ENCODE data around the gene CDR2L.
"Not testable (repeated sequence)": the region's sequence is repeated elsewhere in the genome, so short reads cannot be mapped to it uniquely, and the experiment has no call there.

Gene CDR2L

DNA sequence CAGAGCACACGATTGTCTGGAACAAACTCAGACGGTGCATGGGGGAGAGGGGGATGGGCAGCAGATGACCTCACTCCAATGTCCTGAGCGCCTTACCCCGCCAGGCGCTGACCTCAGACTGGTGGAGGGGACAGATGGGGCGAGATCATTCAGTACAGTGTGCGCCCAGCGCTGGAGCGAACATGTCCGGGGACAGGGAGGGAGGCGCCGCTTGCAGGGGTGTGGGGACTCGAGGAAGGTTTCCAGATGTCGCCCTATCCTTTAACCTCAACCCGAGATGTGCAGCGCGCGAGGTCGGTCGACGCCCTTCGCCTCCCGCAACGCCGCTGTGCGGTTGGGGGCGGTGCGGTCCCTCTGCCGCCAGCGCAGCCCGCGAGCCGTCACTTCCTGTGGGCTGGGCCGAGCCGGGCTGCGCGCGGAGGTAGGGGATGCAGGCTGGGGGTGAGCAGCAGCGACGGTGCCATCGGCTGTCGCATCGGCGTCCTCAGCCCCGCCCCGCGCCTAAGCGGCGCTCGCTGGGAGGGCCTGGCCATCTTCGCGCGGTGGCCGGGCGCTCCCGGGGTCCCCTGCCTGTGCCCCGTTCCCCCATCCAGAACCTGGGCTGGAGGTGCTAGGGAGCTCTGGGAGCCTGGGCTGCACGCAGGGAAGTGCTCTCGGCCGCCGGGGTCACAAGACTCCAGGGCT lies 5.3 kb upstream of the CDR2L start:
- DNase-seq (ENCODE audit: low read depth) = peak; percentile 50

DNA sequence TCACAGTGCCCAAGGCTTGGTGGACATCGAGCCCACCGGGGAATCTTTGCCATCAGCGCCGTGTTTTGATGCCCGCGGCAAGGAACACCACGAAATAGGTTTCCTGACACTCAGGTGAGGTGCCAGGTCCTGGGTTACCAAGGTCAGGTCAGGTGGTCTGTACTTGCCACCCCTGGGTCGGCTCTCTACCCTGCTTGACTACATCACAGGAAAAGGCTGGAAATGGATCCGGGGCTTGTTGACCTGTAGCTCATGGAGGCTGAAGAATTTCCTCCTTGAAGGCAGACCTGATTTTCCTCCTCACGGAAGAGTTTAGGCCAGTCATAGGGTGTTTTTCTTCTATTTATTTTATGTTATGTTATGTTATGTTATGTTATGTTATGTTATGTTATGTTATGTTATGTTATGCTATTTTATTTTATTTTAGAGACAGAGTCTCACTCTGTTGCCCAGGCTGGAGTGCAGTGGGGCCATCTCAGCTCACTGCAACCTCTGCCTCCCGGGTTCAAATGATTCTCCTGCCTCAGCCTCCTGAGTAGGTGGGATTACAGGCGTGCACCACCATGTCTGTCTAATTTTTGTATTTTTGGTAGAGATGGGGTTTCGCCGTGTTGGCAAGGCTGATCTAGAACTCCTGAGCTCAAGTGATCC lies 4.6 kb upstream of the CDR2L start:
- DNase-seq (ENCODE audit: low read depth) = not testable (repeated sequence)

DNA sequence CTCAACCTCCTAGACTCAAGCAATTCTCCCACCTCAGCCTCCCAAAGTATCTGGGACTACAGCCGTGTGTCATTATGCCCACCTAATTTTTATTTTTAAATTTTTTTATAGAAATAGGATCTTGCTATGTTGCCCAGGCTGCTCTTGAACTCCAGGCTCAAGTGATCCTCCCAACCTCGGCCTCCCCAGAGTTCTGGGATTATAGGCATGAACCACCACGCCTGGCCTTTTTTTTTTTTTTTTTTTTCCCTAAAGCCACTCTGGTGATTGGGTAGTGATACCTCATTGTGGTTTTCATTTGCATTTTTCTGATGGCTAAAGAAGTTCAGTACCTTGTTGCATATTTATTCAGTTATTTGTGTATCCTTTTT lies 1.2 kb upstream of the CDR2L start:
- DNase-seq (ENCODE audit: low read depth) = no peak

DNA sequence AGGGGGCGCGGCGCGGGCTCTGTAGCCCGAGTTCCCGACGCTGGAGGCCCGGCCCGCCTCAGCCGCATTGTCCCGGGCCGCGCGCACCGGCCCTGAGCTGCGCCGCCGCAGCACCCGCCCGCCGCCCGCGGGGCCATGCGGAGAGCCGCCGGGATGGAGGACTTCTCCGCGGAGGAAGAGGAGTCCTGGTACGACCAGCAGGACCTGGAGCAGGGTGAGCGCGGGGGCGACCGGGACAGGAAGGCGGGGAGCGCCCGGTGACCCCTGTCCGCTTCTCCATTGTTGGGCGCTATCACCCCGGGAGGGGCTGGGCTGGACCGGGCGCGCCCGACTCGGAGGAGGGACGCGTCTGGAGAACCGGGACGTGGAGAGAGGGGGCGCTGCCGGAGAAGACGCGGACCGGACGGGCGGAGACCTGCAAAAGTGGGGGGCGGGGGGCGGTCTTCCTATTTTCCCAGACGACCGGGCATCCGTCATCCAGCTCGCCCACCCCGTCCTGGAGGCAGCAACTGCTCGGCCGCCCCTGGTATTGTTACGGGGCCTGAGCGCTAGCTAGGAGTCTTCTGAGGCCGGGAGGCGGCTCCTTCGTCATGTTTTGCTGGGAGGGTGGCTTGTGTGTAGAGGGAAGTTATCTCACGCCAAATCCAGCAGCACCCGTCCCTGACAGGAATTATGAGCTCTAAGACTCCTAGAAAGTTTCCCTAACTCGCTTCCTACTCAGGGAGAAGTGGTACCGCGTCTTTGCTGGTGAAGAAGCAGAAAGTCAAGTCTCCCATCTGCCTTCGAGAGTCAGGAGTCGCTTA lies 678 bp downstream of the CDR2L start:
- no peak for DNase-seq (ENCODE audit: low read depth)

DNA sequence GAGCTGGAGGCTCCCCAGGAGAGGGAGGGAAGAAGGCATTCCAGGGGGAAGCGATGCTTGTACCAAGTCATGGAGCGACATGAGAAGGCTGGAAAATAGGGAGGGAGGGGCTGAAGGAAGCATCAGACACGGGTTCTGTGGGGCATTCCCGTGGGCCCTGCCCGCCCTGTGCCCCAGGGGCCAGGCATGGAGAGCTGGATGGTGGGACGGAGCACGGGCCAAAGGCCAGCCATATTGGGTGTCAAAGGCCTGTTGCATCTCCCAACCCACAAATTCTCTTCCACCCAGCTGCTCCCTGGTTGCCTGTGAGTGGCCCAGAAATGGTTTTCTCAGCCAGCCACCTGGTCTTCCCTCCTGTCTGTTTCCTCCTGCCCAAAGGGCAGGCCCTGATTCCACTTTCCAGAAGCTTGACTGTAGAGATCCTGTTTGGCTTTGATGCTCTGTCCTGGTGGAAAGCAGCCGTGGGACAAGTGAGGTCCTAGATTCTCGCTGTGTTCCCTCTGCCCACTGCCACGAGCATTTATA lies 3.2 kb downstream of the CDR2L start:
- no peak for DNase-seq (ENCODE audit: low read depth)

DNA sequence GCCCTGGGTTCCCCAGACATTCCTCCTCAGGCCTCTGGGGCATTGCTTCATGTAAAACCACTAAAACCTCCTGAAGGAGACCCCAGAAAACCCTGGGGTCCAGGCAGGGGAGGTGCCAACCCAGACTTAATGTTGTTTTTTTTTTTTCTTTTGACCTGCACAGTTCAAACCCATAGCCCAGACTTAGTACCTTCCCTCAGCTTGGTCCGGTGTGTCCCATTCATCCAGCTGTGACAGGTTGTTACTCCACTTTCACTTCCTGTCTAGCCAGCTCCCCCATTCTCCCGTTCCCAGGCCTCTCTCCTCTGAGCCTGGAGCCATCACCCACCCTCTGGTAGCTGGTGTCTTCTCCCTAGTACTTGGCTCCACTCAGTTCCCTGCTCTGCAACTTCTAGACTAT lies 4.8 kb downstream of the CDR2L start:
- DNase-seq (ENCODE audit: low read depth) = no peak

DNA sequence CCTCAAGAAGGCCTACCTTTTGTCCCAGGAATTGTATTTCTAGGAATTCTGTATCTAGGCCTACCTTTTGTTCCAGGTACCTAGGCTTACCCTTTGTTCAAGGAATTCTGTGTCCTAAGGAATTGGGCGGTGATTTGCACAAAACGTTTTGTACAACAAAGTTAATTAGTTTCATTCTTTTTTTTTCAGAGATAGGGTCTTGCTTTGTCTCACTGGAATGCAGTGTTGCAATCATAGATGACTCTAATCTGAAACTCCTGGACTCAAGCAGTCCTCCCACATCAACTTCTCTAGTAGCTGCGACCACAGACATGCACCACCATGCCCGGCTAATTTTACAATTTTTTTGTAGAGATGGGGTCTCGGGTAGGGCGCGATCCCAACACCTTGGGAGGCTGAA lies 7.0 kb downstream of the CDR2L start:
- no peak for DNase-seq (ENCODE audit: low read depth)

DNA sequence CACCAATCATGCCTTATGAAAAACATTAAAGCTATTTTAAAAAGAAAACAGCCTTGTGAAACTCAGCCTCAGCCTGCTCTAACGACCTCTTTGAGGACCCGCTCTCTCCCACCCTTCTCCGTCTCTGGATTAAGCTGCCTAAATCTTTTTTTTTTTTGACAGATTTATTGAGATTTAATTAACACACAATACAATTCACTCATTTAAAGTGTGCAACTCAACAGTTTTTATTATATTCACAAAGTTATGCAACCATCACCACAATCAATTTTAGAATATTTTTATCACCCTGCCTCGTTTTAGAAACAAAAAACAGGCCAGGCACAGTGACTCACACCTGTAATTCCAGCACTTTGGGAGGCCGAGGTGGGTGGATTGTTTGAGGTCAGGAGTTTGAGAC lies 8.4 kb downstream of the CDR2L start:
- DNase-seq (ENCODE audit: low read depth) = no peak

DNA sequence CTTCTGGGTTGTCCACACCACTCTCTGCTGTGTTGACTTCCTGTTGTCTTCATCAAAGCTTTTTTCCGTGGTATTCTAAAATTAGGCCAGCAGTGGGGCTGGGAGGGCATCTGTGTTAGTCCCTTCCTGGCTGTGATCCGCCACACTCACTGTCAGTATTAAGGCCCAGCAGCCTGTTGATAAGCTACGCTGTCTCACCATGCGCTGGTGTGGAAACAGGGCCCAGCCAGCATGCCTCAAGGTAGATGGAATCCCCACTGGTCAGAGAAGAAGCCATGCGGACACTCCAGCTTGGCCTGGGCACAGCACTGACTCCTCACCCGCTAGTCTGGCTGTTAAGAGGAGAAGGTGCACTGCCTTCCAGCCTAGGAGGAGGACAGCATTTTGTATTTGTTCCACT lies 11.4 kb downstream of the CDR2L start:
- DNase-seq (ENCODE audit: low read depth) = no peak

DNA sequence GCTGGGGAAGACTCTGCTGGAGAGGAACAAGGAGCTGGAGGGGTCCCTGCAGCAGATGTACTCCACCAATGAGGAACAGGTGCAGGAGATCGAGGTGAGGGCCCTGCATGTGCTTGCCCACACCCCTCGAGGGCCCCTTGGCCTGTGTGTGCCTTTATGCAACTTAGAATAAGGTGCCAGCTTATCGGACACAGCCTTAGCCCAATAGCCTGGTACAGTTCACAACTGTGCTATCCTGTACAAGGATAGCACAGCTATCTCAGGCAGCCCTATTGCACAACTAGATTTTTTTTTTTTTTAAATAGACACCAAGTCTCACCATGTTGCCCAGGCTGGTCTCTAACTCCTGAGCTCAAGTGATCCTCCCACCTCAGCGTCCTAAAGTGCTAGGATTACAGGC lies 12.1 kb downstream of the CDR2L start:
- DNase-seq (ENCODE audit: low read depth) = no peak

DNA sequence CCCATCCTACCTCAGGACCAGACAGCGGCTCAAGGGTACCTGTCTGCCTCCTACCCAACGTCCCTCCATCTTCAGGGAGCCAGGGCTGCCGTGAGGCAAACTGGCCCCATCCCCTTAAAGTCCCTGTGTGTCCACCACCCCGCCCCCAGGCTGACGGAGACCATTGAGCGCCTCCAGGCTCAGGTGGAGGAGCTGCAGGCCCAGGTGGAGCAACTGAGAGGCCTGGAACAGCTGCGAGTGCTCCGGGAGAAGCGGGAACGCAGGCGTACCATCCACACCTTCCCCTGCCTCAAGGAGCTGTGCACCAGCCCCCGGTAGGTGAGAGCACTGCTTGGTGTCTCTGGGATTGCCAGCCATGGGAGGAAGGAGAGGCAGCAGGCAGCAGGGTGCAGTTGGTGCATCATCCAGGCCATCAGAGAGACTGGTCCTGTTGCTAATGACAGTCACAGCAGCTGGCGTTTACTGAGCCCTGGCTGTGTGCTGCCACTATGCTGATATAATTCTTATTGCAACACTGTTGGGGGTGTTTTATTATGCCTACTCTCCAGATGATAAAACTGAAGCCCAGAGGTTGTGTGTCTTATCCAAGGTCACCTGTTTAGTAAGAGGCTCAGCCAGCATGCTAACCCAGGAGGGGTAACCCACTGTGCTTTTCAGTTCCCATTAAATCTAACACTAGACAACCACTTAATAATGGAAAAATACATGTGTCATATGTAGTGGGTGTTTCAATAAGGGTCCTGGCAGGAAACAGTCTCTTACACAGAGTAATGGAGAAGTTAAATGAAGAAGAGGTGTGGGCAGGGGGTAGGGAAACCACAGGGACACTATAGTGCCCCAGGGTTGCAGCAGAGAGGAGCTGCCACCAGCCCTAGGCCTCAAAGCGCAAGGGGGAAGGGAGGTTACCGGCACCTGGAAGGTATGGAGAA lies 14.7 kb downstream of the CDR2L start:
- no peak for DNase-seq (ENCODE audit: low read depth)

DNA sequence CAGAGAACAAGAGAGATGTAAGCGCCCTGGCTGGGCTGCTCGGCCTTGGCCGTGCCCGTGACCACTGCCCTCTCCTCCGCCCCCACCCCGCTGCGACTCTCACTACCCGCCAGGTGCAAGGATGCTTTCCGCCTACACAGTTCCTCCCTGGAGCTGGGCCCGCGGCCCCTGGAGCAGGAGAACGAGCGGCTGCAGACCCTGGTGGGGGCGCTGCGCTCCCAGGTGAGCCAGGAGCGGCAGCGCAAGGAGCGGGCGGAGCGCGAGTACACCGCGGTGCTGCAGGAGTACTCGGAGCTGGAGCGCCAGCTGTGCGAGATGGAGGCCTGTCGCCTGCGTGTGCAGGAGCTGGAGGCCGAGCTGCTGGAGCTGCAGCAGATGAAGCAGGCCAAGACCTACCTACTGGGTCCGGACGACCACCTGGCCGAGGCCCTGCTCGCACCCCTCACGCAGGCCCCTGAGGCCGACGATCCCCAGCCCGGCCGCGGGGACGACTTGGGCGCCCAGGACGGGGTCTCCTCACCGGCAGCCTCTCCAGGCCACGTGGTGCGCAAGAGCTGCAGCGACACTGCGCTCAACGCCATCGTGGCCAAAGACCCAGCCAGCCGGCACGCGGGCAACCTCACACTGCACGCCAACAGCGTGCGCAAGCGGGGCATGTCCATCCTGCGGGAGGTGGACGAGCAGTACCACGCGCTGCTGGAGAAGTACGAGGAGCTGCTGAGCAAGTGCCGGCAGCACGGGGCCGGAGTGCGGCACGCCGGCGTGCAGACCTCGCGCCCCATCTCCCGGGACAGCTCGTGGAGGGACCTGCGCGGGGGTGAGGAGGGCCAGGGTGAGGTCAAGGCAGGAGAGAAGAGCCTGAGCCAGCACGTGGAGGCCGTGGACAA lies 15.9 kb downstream of the CDR2L start:
- no peak for DNase-seq (ENCODE audit: low read depth)

DNA sequence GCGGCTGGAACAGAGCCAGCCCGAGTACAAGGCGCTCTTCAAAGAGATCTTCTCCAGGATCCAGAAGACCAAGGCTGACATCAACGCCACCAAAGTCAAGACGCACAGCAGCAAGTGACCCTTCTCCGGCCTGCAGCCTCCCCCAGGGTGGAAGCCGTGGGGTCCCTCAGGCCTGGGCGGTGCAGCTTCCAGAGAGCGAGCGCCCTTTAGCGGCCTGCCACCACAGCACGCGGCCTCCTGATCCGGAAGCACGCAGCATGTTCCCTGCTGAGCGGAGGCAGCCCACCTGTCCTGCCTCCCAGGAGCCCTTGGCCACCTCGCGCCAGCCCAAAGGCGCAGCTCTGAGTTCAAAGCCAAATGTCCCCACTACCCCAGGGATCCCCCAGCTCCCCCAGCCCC lies 16.5 kb downstream of the CDR2L start:
- DNase-seq (ENCODE audit: low read depth) = no peak

DNA sequence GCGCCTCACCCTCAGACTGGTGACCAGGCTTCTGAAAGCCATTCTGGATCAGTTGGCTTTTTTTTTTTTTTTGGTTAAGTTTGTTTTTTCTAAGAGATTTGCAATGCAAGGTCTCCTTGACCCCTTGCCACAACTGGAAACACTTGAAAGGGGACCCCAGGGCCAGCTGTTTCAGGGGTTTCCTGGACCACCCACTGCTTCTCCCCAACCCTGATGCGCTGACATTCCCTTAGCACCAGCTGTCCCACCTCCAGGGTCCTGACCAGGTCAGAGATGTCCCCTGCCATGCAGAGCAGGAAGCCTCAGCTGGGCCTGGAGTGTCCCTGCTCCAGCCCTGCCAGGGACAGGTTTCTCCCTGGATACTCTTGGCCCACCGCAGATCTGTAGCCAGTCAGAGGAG lies 16.9 kb downstream of the CDR2L start:
- no peak for DNase-seq (ENCODE audit: low read depth)

DNA sequence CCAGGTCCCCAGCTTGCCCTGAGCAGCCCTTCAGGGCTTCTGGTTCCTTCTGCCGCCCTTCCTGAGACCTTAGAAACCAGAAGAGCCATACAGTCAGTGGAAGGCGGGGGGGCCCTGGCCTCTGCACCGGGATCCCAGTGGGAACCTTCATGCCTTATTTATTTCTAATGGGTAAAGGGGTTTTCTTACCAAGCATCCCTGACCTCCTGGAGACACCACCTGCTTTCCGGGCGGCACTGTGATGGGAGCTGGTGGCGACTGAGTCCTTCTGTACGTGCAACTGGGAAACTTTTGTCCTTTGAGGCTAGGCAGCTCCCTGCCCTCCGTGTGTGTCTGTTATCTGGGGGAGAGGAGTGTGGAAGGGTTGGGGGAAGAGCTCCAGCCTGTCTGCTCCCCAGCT lies 17.9 kb downstream of the CDR2L start:
- DNase-seq (ENCODE audit: low read depth) = no peak

DNA sequence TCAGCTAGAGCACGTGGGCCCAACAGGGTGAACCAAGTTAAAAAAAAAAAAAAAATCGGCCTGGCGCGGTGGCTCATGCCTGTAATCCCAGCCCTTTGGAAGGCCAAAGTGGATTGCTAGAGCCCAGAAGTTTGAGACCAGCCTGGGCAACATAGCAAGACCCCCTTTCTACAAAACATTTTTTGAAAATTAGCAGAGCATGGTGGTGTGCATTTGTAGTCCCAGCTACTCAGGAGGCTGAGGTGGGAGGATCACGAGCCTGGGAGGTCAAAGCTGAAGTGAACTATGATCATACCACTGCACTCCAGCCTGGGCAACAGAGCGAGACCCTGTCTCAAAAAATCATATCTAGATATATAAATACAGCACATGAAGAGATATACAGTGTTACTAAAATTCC lies 18.7 kb downstream of the CDR2L start:
- not testable (repeated sequence) for DNase-seq (ENCODE audit: low read depth)

DNA sequence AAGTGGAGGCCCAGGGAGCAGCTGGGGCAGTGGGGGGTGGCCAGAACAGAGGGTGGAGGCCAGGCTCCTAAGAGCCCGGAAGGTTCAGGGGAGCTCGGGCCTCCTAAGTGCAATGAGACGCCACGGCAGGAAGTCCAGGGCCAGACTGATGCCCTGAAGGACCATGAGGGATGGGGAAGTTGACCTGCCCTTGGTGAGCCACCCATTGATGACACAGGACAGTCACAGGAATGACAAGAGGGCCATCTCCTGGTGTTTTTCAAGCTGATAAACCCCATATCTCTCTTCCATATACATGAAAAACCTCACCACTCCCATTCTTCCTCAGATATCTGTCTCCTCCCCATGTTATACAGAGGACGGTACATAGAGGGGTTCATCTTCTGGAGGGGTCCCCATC lies 19.2 kb downstream of the CDR2L start:
- DNase-seq (ENCODE audit: low read depth) = no peak

DNA sequence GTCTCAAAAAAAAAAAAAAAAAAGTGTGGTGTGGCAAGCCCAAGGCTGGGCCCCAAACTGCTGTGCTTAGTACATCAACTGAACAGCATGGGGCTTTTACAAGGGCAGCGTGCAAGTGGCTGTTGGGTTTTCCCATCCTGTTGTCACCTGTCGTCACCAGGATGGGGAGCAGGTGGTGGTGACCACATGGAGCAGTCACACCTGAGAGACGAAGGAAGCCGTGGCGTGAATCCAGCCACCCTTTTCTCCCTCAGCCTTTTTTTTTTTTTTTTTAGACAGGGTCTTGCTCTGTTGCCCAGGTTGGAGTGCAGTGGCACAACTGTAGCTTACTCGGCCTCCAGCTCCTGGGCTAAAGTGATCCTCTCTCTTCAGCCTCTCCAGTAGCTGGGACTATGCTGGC lies 20.9 kb downstream of the CDR2L start:
- DNase-seq (ENCODE audit: low read depth) = no peak

DNA sequence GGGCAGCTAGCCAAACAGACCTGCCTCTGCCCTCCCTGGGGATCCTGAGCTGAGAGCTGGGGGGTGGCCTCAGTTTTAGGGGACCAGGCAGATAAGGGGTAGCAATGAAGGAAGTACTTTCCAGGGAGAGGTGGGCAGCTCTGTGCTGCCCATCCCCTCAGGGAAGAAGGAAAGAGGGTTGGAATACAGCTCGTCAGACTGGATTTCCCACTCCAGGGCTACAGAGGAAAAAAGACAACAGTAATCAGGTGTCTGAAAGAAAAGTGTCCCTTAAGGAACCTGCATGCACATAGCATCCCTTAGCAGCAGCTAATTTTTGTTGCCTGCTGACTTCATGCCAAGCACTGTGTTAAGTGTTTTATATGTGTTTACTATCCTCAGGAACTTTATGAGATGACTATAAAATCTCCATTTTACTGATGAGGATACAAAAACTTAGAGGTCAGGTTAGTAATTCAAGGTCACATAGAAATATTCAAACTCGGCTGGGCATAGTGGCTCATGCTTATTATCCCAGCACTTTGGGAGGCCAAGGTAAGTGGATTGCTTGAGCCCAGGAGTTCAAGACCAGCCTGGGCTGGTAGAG lies 21.8 kb downstream of the CDR2L start:
- DNase-seq (ENCODE audit: low read depth) = no peak

DNA sequence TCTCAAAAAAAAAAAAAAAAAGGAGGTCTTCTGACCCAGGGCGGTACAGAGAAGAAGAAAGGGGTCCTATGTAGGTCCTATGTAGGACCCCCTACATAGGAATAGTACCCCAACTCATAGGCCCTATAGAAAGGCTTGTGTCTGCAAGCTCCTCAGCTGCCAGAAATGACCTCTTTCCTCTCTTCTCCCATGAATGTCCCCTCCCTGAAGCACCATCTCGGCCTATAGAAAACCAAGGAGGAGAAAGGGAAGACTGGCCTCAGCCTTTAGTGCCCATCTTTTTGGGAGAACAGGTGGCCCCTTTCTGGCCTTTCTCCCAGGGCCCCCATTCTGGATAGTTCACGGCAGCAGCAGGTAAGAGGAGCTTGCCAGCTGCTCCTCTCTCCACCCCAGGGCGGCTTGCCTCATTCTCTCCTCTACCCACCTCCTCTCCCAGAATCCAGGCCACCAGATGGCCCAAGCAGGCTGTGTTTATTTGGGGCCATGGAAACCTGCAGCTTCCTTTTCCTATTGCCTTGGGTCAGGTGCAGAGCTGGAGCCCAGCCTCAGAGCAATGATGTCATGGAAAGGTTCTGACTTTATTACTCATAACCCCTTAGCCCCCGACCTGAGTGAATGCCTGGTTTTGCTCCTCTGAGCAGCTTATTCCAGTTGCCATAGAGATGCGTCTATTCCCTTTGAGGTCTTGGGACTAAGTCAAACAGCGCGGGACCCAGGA lies 23.4 kb downstream of the CDR2L start:
- no peak for DNase-seq (ENCODE audit: low read depth)

Data from stimulated activated CD8-positive, alpha-beta memory T cell treated with anti-CD3 and anti-CD28 coated beads, Interleukin-15, amount 100 ng/mL, for 24 hours (primary cell).